Mesendoderm (in vitro differentiated cells): ENCODE measurements around the gene VPS8.

ENCODE experiments used
- DNase-seq: peaks from one replicate; pipeline ENCODE4 v3.0.0; 2013
- H2AK5ac ChIP-seq: 2 replicates; pipeline ENCODE4 v1.6.1; 2013; ENCODE audit warnings: low read length, inconsistent platforms
- H2BK120ac ChIP-seq: 2 replicates; pipeline ENCODE4 v1.6.1; 2013; ENCODE audit warnings: low read depth, mild to moderate bottlenecking, low read length, moderate library complexity, mixed read lengths
- H2BK15ac ChIP-seq: replicated peaks from 2 replicates; pipeline ENCODE4 v1.6.1; 2013; ENCODE audit warnings: low read depth, mild to moderate bottlenecking, moderate library complexity
- H2BK5ac ChIP-seq: 2 replicates; pipeline ENCODE4 v1.6.1; 2013; ENCODE audit warnings: low read length, inconsistent platforms
- H3K18ac ChIP-seq: 2 replicates; pipeline ENCODE4 v1.6.1; 2013; ENCODE audit warnings: mild to moderate bottlenecking, low read length, mixed read lengths
- H3K23ac ChIP-seq: one replicate; pipeline ENCODE4 v1.6.1; 2013; ENCODE audit warnings: low read length
- H3K27ac ChIP-seq: 2 replicates; pipeline ENCODE4 v1.5.1; 2013; ENCODE audit warnings: low read depth, mild to moderate bottlenecking, inconsistent platforms, low read length, moderate library complexity
- H3K27me3 ChIP-seq: 2 replicates; pipeline ENCODE4 v1.6.1; 2013; ENCODE audit warnings: low read length, control low read depth, mild to moderate bottlenecking, inconsistent platforms; ENCODE audit not compliant: insufficient read depth, poor library complexity
- H3K36me3 ChIP-seq: 2 replicates; pipeline ENCODE4 v1.6.1; 2013; ENCODE audit warnings: low read length, inconsistent platforms; ENCODE audit not compliant: control insufficient read depth, insufficient read depth
- H3K4ac ChIP-seq: one replicate; pipeline ENCODE4 v1.6.1; 2013; ENCODE audit warnings: low read depth, mild to moderate bottlenecking, low read length, moderate library complexity
- H3K4me1 ChIP-seq: 2 replicates; pipeline ENCODE4 v1.6.1; 2013; ENCODE audit warnings: low read depth, low read length, inconsistent platforms; ENCODE audit not compliant: control insufficient read depth
- H3K4me2 ChIP-seq: 2 replicates; pipeline ENCODE4 v1.6.1; 2013; ENCODE audit warnings: low read length
- H3K4me3 ChIP-seq: 2 replicates; pipeline ENCODE4 v1.5.1; 2013; ENCODE audit warnings: mild to moderate bottlenecking, low read length
- H3K56ac ChIP-seq: one replicate; pipeline ENCODE4 v1.6.1; 2013; ENCODE audit warnings: low read length
- H3K79me1 ChIP-seq: 2 replicates; pipeline ENCODE4 v1.6.1; 2013; ENCODE audit warnings: low read length, inconsistent platforms
- H3K79me2 ChIP-seq: 2 replicates; pipeline ENCODE4 v1.6.1; 2013; ENCODE audit warnings: mild to moderate bottlenecking, low read length; ENCODE audit not compliant: control insufficient read depth, insufficient read depth
- H3K9ac ChIP-seq: 2 replicates; pipeline ENCODE4 v1.6.1; 2013; ENCODE audit warnings: low read length, inconsistent platforms
- H4K5ac ChIP-seq: one replicate; pipeline ENCODE4 v1.6.1; 2013; ENCODE audit warnings: low read length
- H4K8ac ChIP-seq: one replicate; pipeline ENCODE4 v1.6.1; 2013; ENCODE audit warnings: low read depth, mild to moderate bottlenecking, control low read depth, low read length, moderate library complexity
- WGBS: extraction: QIAGEN DNeasy Blood & Tissue Kit; methylation state at CpG from one replicate; pipeline ENCODE4 v1.1.7; 2013; ENCODE audit warnings: low lambda C conversion rate, missing lambda C conversion rate; ENCODE audit not compliant: insufficient coverage; ENCODE audit errors: extremely low coverage; 5-methylcytosine and 5-hydroxymethylcytosine counted together

Gene VPS8

GRCh38 chr3:185065059-185065458, 253.1 kb downstream of the VPS8 start:
- H3K4me3 ChIP-seq, result no peak overlapping the region
- no peak overlapping the region for H2AK5ac ChIP-seq
- WGBS, result no CpG with 5 or more reads among the region's 3 CpGs
- H3K18ac ChIP-seq, result no peak overlapping the region
- no peaks in the 10 kb centered on the region for H3K27me3 ChIP-seq
- H3K79me2 ChIP-seq, result no peaks in the 10 kb centered on the region
- H3K4ac ChIP-seq, result no peak overlapping the region
- H2BK120ac ChIP-seq, result no peak overlapping the region
- no peak overlapping the region for H3K9ac ChIP-seq
- DNase-seq, result peak; percentile 14
- H3K4me1 ChIP-seq, result no peaks in the 10 kb centered on the region
- H3K27ac ChIP-seq, result no peak overlapping the region
- no peak overlapping the region for H2BK15ac ChIP-seq
- H3K79me1 ChIP-seq, result no peaks in the 10 kb centered on the region
- H3K36me3 ChIP-seq, result no peaks in the 10 kb centered on the region
- no peak overlapping the region for H3K23ac ChIP-seq
- H3K4me2 ChIP-seq, result no peak overlapping the region
- H4K5ac ChIP-seq, result no peak overlapping the region
- H4K8ac ChIP-seq, result no peak overlapping the region
- H2BK5ac ChIP-seq, result no peak overlapping the region
- no peak overlapping the region for H3K56ac ChIP-seq

GRCh38 chr3:185066251-185066650, 254.3 kb downstream of the VPS8 start:
- H3K23ac ChIP-seq, result no peak overlapping the region
- H2AK5ac ChIP-seq, result no peak overlapping the region
- no peaks in the 10 kb centered on the region for H3K36me3 ChIP-seq

GRCh38 chr3:185067173-185067572, 255.2 kb downstream of the VPS8 start:
- no CpG with 5 or more reads among the region's 11 CpGs for WGBS
- H3K18ac ChIP-seq, result no peak overlapping the region
- H2BK120ac ChIP-seq, result no peak overlapping the region
- H3K79me2 ChIP-seq, result no peaks in the 10 kb centered on the region
- no peak overlapping the region for H3K4me2 ChIP-seq
- no peak overlapping the region for H3K27ac ChIP-seq
- H3K56ac ChIP-seq, result no peak overlapping the region
- H2BK15ac ChIP-seq, result no peak overlapping the region
- H3K9ac ChIP-seq, result no peak overlapping the region
- no peak overlapping the region for H3K4me3 ChIP-seq
- H3K79me1 ChIP-seq, result no peaks in the 10 kb centered on the region
- H3K23ac ChIP-seq, result no peak overlapping the region
- no peak overlapping the region for H4K8ac ChIP-seq
- no peak overlapping the region for H4K5ac ChIP-seq
- no peaks in the 10 kb centered on the region for H3K4me1 ChIP-seq
- no peaks in the 10 kb centered on the region for H3K36me3 ChIP-seq
- no peak for DNase-seq
- H3K4ac ChIP-seq, result no peak overlapping the region
- no peak overlapping the region for H2BK5ac ChIP-seq
- H2AK5ac ChIP-seq, result no peak overlapping the region
- H3K27me3 ChIP-seq, result no peaks in the 10 kb centered on the region

More at GRCh38 chr3:185066251-185066650, 254.3 kb downstream of the VPS8 start:
- Histone ChIP-seq H3K79me2 (no peaks in the 10 kb centered on the region), H4K5ac (no peak overlapping the region), H3K56ac (no peak overlapping the region), H3K79me1 (no peaks in the 10 kb centered on the region), H2BK120ac (no peak overlapping the region), H3K4me3 (no peak overlapping the region), H3K4ac (no peak overlapping the region), H2BK5ac (no peak overlapping the region), H2BK15ac (no peak overlapping the region), H3K9ac (no peak overlapping the region), H3K27me3 (no peaks in the 10 kb centered on the region), H3K27ac (no peak overlapping the region), H4K8ac (no peak overlapping the region), H3K18ac (no peak overlapping the region), H3K4me1 (no peaks in the 10 kb centered on the region), H3K4me2 (no peak overlapping the region)
- DNase-seq, result no peak
- no CpG with 5 or more reads among the region's 4 CpGs for WGBS

GRCh38 chr3:185069037-185070030, 257.4 kb downstream of the VPS8 start:
- Histone ChIP-seq H3K56ac (peak overlapping the region; percentile 49), H3K27ac (no peak overlapping the region), H4K5ac (no peak overlapping the region), H2AK5ac (no peak overlapping the region), H3K23ac (no peak overlapping the region), H3K79me2 (no peaks in the 10 kb centered on the region), H4K8ac (no peak overlapping the region), H3K9ac (no peak overlapping the region), H3K27me3 (no peaks in the 10 kb centered on the region), H2BK5ac (no peak overlapping the region), H3K36me3 (no peaks in the 10 kb centered on the region), H3K4me1 (no peaks in the 10 kb centered on the region), H3K18ac (no peak overlapping the region), H3K4me3 (no peak overlapping the region), H3K4ac (no peak overlapping the region), H2BK120ac (no peak overlapping the region), H3K4me2 (no peak overlapping the region), H2BK15ac (no peak overlapping the region), H3K79me1 (no peaks in the 10 kb centered on the region)
- WGBS, result no CpG with 5 or more reads among the region's 28 CpGs
- peak; percentile 75 for DNase-seq

GRCh38 chr3:185070491-185071286, 258.7 kb downstream of the VPS8 start:
- H4K5ac ChIP-seq, result no peak overlapping the region
- no peak overlapping the region for H2AK5ac ChIP-seq
- H2BK5ac ChIP-seq, result no peak overlapping the region
- H3K79me2 ChIP-seq, result no peaks in the 10 kb centered on the region
- H3K9ac ChIP-seq, result no peak overlapping the region
- no peaks in the 10 kb centered on the region for H3K27me3 ChIP-seq
- H3K4me3 ChIP-seq, result no peak overlapping the region
- H3K56ac ChIP-seq, result peak overlapping the region; percentile 56
- DNase-seq, result peak; percentile 85
- no CpG with 5 or more reads among the region's 22 CpGs for WGBS
- no peak overlapping the region for H4K8ac ChIP-seq
- H3K36me3 ChIP-seq, result no peaks in the 10 kb centered on the region
- no peak overlapping the region for H2BK120ac ChIP-seq
- H3K4ac ChIP-seq, result no peak overlapping the region
- H3K79me1 ChIP-seq, result no peaks in the 10 kb centered on the region
- H2BK15ac ChIP-seq, result no peak overlapping the region
- no peak overlapping the region for H3K4me2 ChIP-seq
- no peak overlapping the region for H3K23ac ChIP-seq
- no peaks in the 10 kb centered on the region for H3K4me1 ChIP-seq
- no peak overlapping the region for H3K27ac ChIP-seq
- no peak overlapping the region for H3K18ac ChIP-seq
